Activated T-helper 1 cell treated with anti-CD3 and anti-CD28 coated beads, Interleukin-12 subunit alpha, Interleukin-12 subunit beta, Interleukin-2, Interleukin-4 antibody, amounts not matched to agents 30 ng/mL and 10 ng/mL and 1 ng/mL, durations not matched to agents 14 hours and 24 hours and 36 hours (primary cell): Measurements from ENCODE around the gene RPL3. TPM values are rescaled to one million over a fixed set of nuclear protein-coding genes. Genes with fewer than 3 reads are reported as not detected.
"Not testable (repeated sequence)": the region's sequence is repeated elsewhere in the genome, so short reads cannot be mapped to it uniquely, and the experiment has no call there.

Experiments used
- DNase-seq: peaks from one replicate; pipeline ENCODE4 v3.0.0; 2021; ENCODE audit warnings: low spot score
- H3K27ac Mint-ChIP-seq: one replicate; pipeline ENCODE4 v1.8.0; 2021; ENCODE audit warnings: mild to moderate bottlenecking, mixed read lengths
- H3K27me3 Mint-ChIP-seq: one replicate; pipeline ENCODE4 v1.8.0; 2022; ENCODE audit warnings: mild to moderate bottlenecking, moderate library complexity, mixed read lengths; ENCODE audit not compliant: insufficient read depth
- H3K36me3 Mint-ChIP-seq: one replicate; pipeline ENCODE4 v1.8.0; 2021; ENCODE audit warnings: low read depth, mixed read lengths
- H3K4me1 Mint-ChIP-seq: one replicate; pipeline ENCODE4 v1.8.0; 2021; ENCODE audit warnings: low read depth, mixed read lengths
- H3K4me3 Mint-ChIP-seq: one replicate; pipeline ENCODE4 v1.8.0; 2021; ENCODE audit warnings: mild to moderate bottlenecking, moderate library complexity, mixed read lengths
- H3K9me3 Mint-ChIP-seq: one replicate; pipeline ENCODE4 v1.8.0; 2021; ENCODE audit warnings: mixed read lengths
- intact Hi-C: fragments of 100-400 bp; cut with micrococcal nuclease; formaldehyde crosslinking; loops from one replicate; pipeline ENCODE4 v1.15.1; 2024
- total RNA-seq: library from RNA; stranded (reverse); gene quantifications from 2 replicates; pipeline ENCODE4 v1.2.3, GENCODE V29; 2022

RPL3 gene
- total RNA-seq, 1 donor from 2014 or later: 1,941 TPM

- Mint-ChIP-seq H3K4me1 (peaks cover 37% of the 10 kb centered on the region), H3K4me3 (peak overlapping the region; percentile 99), H3K27ac (peak overlapping the region; percentile 99), H3K36me3 (peaks cover 38% of the 10 kb centered on the region)
- DNase-seq, H3K27me3 Mint-ChIP-seq, H3K9me3 Mint-ChIP-seq, intact Hi-C loops: not testable (repeated sequence)
Observed at GRCh38 chr22:39320616-39321029, 1.2 kb upstream of the RPL3 start.

GRCh38 chr22:39318507-39319283, 728 bp downstream of the RPL3 start:
- Mint-ChIP-seq H3K36me3 (peaks cover 55% of the 10 kb centered on the region), H3K9me3 (no peaks in the 10 kb centered on the region), H3K27me3 (no peaks in the 10 kb centered on the region), H3K27ac (peak overlapping the region; percentile 99), H3K4me3 (peak overlapping the region; percentile 99), H3K4me1 (peaks cover 42% of the 10 kb centered on the region)
- intact Hi-C loops: loop anchor here (1.0 to 5.0 kb wide), 9 partner anchors 52 to 726 kb away; partner anchors contain the start of genes GTPBP1, PDGFB and RPS19BP1
- peak; percentile 34 for DNase-seq

- DNase-seq: no peak
- Mint-ChIP-seq H3K27ac (peak overlapping the region; percentile 99), H3K36me3 (peaks cover 62% of the 10 kb centered on the region), H3K4me3 (peak overlapping the region; percentile 99), H3K9me3 (no peaks in the 10 kb centered on the region), H3K27me3 (no peaks in the 10 kb centered on the region), H3K4me1 (peaks cover 46% of the 10 kb centered on the region)
- intact Hi-C loops: loop anchor here (2.0 to 5.0 kb wide), 2 partner anchors 76 to 227 kb away; partner anchors contain the start of gene PDGFB
Observed at GRCh38 chr22:39317775-39318506, 1.5 kb downstream of the RPL3 start.

- intact Hi-C loops: loop anchor here (5.0 kb wide), 1 partner anchor 75 kb away; the partner anchor contains the start of gene PDGFB
- Mint-ChIP-seq H3K36me3 (peaks cover 68% of the 10 kb centered on the region), H3K27me3 (no peaks in the 10 kb centered on the region), H3K4me3 (peak overlapping the region; percentile 99), H3K4me1 (peaks cover 46% of the 10 kb centered on the region), H3K27ac (peak overlapping the region; percentile 64), H3K9me3 (no peaks in the 10 kb centered on the region)
- no peak for DNase-seq
Observed at GRCh38 chr22:39317084-39317774, 2.2 kb downstream of the RPL3 start.

- H3K36me3 Mint-ChIP-seq: peaks cover 72% of the 10 kb centered on the region
- peaks cover 47% of the 10 kb centered on the region for H3K4me1 Mint-ChIP-seq
- DNase-seq: peak; percentile 65
- no peaks in the 10 kb centered on the region for H3K27me3 Mint-ChIP-seq
- H3K4me3 Mint-ChIP-seq: peak overlapping the region; percentile 99
- no peaks in the 10 kb centered on the region for H3K9me3 Mint-ChIP-seq
- H3K27ac Mint-ChIP-seq: peak overlapping the region; percentile 52
- intact Hi-C loops: loop anchor here (1.0 to 5.0 kb wide), 3 partner anchors 74 to 164 kb away; partner anchors contain the start of genes CBX7 and PDGFB
Observed at GRCh38 chr22:39316440-39317083, 2.9 kb downstream of the RPL3 start.

GRCh38 chr22:39315389-39315788, 4.0 kb downstream of the RPL3 start:
- H3K4me3 Mint-ChIP-seq: peak overlapping the region; percentile 99
- H3K27ac Mint-ChIP-seq: no peak overlapping the region
- peaks cover 75% of the 10 kb centered on the region for H3K36me3 Mint-ChIP-seq
- peaks cover 50% of the 10 kb centered on the region for H3K4me1 Mint-ChIP-seq
- intact Hi-C loops: loop anchor here (5.0 kb wide), 1 partner anchor 73 kb away; the partner anchor contains the start of gene PDGFB
- H3K27me3 Mint-ChIP-seq: no peaks in the 10 kb centered on the region
- no peak for DNase-seq
- H3K9me3 Mint-ChIP-seq: no peaks in the 10 kb centered on the region

GRCh38 chr22:39314251-39314971, 5.0 kb downstream of the RPL3 start:
- DNase-seq: no peak
- Mint-ChIP-seq H3K36me3 (peaks cover 74% of the 10 kb centered on the region), H3K4me1 (peaks cover 46% of the 10 kb centered on the region), H3K27me3 (no peaks in the 10 kb centered on the region), H3K9me3 (no peaks in the 10 kb centered on the region), H3K27ac (no peak overlapping the region), H3K4me3 (peak overlapping the region; percentile 33)
- intact Hi-C loops: no loop called here

- no peak for DNase-seq
- H3K27me3 Mint-ChIP-seq: no peaks in the 10 kb centered on the region
- H3K36me3 Mint-ChIP-seq: peaks cover 64% of the 10 kb centered on the region
- H3K9me3 Mint-ChIP-seq: no peaks in the 10 kb centered on the region
- intact Hi-C loops: no loop called here
- peak overlapping the region; percentile 18 for H3K27ac Mint-ChIP-seq
- peaks cover 50% of the 10 kb centered on the region for H3K4me1 Mint-ChIP-seq
- H3K4me3 Mint-ChIP-seq: no peak overlapping the region
Observed at GRCh38 chr22:39313258-39314001, 6.0 kb downstream of the RPL3 start.

GRCh38 chr22:39312410-39312809, 7.0 kb downstream of the RPL3 start:
- H3K27ac Mint-ChIP-seq: no peak overlapping the region
- H3K4me3 Mint-ChIP-seq: no peak overlapping the region
- H3K36me3 Mint-ChIP-seq: peaks cover 54% of the 10 kb centered on the region
- intact Hi-C loops: no loop called here
- DNase-seq: no peak
- peaks cover 39% of the 10 kb centered on the region for H3K4me1 Mint-ChIP-seq
- no peaks in the 10 kb centered on the region for H3K9me3 Mint-ChIP-seq
- no peaks in the 10 kb centered on the region for H3K27me3 Mint-ChIP-seq

GRCh38 chr22:39311592-39312400, 7.6 kb downstream of the RPL3 start:
- peak overlapping the region; percentile 35 for H3K27ac Mint-ChIP-seq
- DNase-seq: no peak
- H3K4me1 Mint-ChIP-seq: peaks cover 33% of the 10 kb centered on the region

More at GRCh38 chr22:39311592-39312400, 7.6 kb downstream of the RPL3 start:
- Mint-ChIP-seq H3K9me3 (no peaks in the 10 kb centered on the region), H3K36me3 (peaks cover 48% of the 10 kb centered on the region), H3K4me3 (no peak overlapping the region), H3K27me3 (no peaks in the 10 kb centered on the region)
- intact Hi-C loops: loop anchor here (1.0 kb wide), 1 partner anchor 140 kb away; no protein-coding TSS in a partner anchor
